GM21737 (cell line): ENCODE measurements around the gene CDK19.

Source experiments
- ATAC-seq: cut with Tn5 transposase; IDR thresholded peaks from one replicate; pipeline ENCODE4 v1.9.1; 2021; ENCODE audit warnings: mild to moderate bottlenecking, moderate library complexity; ENCODE audit not compliant: unreplicated experiment

The CDK19 gene

DNA sequence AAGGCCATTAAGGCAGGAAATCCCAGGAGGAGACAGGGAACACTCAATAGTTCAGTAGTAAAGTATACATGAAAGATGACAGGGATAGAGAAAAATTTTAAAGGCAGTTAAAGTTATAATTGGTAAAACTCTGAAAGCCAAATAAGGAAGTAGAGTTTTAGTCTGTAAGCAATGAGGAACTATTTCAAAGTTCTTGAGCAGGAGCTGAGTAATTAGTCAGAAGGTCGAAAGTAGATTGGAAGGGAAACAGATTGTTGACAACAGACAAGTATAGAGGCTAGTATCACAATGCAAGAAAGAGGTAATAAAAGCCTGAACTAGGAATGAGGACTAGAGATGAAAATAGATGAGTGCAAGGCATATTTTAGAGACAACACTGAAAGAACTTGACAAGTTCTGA is 150.3 kb downstream of the CDK19 start:
- ATAC-seq: no peak

DNA sequence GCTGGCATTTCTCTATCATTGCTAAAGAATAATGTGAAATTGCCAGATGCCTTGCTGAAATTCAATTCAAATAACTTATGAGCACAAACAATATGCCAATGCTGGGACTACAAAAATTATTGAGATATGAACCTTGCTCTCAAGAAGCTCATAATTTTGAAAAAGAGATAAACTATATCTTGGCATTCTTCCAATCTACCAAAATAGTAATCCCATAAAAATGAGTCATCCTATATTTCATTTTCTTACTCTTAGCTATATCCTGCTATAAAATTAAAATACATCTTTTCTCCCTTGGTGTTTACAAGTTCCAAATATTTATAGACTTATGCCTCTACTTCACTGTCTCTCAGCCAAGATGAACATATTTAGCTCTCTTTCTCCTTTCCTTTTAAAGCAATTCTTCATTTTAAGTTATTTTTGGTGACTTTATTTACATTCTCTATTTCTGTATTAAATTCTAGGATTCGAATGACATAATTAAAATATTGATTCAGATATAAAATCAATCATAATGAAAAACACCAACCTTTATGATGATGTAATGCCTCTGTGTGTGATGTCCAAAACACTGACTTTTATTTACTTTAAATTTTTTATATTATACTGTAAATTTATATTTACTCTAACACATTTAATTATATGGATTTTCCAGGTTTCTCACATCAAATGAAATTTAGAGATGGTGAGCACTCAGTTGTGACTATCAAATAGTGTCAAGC is 152.6 kb downstream of the CDK19 start:
- no peak for ATAC-seq

DNA sequence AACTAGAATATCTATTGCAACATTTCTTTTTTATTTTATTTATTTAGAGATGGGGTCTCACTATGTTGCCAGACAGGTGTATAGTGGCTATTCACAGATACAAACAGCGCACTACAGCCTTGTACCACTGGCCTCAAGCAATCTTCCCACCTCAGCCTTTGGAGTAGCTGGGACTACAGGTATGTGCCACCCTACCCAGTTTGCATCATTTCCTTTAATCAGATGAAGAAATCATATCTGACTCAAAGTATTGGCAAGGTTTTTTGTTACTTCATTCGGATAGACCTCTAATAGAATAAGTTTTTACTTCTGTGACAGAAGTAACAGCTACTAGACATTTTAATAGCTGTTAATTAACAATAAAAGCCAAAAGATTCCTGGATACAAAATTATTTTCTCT is 153.9 kb downstream of the CDK19 start:
- ATAC-seq: no peak

DNA sequence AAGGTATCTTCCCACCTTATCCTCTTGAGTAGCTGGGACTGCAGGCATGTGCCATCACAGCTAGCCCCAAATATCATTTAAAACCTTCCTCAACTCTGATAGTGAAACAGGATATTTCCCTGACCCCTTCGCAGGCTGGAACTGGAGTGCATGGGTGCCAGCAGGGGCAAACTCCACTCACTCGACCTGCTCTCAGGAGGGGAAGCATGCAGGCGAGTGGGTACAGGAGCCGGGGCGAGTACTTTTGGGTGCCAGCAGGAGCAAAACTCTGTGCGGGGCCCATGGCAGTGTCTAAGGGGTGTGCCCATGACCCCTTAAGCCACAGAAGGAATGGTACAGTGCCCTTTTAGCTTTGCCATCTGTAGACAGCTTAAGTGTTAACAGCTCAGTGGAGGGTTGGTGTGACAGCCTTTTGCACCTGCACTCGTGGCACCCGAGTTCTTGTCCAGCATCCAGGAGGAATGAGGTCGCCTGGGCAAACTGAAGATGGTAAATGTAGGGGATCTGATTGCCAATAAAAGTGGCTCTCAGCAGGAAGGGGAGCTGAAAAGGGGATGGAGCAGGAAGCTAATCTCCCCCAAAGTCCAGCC is 155.1 kb downstream of the CDK19 start:
- no peak for ATAC-seq

DNA sequence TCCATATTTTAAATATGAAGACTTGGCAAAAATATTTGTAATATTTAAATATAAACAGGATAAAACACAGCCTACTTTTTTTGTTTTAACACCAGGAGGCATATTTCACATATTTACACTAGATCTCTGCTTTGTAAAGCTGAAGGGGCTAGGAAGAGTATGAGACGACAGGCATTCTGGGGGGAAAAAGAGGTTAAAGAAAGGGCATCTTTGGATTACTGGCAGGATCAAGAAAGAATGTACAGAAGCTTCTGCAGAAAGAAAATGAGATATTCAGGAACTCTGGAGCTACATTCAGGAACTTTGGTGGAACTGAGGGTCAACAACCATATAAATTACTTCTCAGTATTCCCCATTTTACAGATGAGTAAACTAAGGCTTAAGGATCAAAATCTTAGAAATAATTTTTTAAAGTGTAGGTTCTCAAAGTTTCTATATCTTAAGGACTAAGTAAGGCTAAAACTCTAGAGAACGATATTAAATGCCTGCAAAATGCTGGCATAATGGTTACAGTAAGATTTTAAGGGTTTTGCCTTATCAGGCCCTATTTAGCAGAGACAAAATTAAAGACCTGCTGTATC is 156.5 kb downstream of the CDK19 start:
- ATAC-seq: no peak

DNA sequence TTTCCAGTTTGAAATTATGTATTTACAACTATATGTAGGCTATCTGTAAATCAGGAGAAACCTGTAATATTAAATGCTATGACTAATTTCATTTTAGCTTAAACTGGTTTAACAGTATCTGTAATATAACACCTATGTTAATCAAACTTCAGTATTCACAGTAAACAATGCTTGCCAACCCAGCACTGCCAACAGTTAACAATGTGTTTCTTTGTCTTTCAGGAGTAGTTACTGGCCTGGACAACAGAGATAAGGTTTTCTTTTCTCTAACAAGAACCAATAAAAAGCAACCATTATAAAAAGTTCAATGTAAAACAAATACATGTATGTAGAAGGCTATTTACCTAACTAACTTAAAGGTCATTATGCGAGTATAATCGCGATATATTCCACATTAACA is 158.8 kb downstream of the CDK19 start:
- no peak for ATAC-seq

DNA sequence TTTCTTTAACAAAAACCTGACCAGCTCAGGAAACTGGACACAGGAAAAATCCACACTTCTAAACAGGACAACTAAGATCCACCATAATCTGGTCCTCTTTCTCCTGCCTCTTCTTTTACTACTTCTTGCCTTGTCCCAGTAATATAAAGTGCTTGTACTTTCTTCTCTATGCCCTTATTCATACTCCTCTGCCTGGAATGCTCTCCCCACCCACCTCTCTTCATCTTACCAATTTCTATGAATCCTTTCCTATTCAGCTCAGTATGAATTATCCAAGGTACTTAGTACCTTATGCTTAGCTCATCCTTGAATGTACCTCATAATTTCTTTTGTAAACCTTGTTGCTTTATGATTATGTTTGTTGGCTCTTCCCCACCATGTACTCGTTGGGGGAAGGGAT is 159.4 kb downstream of the CDK19 start:
- no peak for ATAC-seq

DNA sequence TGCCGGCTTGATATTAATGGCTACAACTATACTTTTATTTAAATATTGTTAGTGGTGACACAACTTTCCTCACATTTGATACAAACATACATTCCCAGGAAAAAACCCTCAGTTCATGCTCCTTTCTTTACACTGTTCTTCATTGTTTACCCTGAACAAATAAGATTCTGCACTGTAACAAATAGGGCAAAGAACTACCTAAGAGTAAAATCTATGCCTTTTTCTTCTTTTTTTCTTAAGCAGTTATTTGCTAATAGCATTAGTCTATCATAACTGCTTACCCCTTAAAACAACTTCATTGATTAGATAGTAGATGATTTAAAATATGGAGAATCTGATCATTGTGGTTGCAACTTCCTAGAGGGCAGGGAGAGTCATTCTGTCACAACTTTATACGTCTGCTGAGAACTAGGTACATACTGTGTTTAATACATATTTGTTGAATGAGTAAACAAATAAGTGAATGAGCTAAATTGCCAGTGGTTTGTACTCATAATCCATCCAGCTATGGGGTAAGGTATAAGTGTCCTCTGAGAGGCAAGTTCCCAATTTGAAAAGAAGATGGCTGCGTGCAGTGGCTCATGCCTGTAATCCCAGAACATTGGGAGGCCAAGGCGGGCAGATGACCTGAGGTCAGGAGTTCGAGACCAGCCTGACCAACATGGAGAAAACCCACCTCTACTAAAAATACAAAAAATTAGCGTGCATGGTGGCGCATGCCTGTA is 161.0 kb downstream of the CDK19 start:
- ATAC-seq: no peak

DNA sequence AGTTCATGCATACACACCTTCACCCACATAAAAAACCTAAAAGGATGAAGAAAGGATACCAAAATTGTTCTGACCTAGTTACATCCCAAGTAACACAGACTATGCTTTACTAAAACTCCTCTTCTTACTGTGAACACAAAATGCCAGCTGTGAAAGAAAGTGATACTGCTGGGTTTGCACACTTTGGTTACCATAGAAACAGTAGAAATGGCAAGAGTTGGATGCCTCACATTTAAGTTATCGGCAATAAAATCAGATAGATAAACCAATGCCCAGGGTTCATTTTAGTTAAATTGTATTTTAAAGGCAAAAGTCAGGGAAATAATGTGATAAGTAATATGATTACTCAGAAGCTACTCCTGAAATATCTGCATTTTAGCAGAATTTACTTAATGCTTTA is 161.9 kb downstream of the CDK19 start:
- no peak for ATAC-seq

DNA sequence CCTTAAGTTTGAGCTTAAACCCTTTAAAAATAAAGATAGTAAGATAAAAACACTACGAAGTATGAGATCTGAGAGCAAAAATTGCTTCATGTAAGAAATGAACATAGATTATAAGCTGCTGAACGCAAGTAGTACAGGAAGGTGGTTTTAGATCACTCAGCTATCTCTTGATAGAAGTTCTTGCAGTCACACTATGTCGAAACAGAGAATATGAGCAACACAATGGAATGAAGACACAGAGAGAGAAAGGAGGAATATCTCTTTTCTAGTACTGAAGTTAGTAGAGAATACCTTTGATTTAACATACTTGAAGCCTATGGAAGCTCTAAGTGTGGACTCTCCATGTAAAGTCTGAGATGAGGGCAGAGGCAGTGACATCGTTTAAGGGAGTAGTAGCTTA is 162.7 kb downstream of the CDK19 start:
- ATAC-seq: no peak

DNA sequence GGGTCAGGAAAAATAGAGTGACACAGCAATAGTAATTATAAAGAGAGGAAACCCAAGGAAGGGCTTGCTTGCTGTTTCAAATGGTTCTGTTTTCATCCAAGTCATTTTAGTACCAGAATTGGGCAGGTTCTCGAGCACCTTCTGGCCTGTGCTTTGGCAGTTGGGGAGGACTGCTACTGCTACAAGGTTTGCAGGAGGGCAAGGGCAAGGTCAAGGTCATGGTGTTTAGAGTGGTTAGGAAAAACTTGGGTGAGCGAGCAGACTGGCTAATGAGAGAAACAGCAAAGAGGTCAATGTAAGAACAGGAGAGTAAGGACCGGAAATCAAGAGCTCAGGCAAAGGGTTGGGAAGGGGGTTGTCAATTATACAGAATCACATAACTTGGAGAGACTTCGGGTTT is 164.5 kb downstream of the CDK19 start:
- ATAC-seq: no peak

DNA sequence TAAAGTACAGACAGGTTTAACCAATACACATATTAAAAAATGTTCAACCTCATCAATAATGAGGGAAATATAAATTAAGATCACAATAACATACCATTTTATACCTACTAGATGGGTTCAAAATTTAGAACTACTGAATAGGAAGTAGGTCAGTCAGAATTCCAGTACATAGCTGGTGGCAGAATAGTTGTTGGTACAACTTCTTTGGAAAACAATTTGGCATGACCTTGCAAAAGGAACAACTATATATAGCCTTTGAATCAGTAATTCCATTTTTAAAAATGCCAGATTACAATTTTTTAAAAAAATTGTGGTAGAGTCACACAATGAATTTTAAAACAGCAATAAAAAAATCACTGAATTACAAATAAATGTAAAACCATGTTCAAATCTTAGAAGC is 165.6 kb downstream of the CDK19 start:
- no peak for ATAC-seq

DNA sequence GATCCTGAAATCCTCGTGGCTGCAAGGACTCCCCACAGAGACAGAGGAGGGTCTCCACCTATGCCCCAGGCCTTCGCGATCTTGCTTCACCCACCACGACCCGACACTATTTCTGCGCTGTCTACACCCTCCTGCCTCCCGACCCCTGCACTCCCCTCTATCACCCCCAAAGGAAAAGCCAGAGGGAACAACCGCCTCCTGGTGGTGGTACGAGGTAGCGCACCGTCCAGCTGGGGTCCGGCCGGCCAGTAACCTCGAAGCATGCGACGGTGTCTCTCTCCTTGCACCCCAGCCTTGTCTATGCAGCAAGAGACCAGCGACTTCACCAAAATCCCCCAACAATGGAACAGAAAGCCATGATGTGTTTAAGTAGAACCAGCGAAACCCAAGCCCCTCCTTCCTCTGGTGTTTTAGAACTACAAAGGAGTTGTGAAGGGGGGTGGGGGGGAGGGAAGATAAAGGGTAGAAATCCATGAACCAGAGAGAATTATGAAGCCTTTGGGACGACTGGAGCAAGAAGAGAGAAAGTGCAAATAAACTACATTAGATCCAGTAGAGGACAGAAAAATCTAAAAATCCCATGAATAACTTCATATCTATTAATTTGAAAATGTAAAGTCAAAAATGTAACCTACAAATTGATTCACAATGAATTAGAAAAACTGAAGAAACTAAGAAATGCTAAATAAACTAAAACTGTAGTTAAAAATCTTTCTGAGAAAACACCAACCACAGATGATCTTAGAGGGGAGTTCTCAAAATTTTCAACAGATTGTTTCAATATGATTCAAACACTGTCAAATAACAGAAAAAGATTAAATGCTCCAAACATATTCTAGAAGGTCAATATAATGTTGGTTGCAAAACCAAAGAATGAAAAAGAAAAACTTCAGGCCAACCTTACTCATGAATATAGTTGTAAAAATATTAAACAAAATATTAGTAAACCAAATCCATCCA is 168.0 kb downstream of the CDK19 start:
- no peak for ATAC-seq

DNA sequence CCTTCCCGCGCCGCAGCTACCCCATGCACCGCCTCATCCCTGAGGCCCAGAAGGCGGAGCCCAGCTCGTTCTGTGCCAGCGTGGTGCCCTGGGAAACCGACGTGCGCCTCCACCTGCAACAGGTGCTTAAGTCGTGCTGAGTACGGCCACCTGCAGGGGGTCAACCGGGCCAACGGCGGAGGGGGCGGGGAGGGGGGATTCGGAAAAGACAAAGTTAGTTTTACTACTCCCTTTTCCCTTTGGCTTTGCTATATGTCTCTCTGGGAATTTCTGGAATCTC is 168.9 kb downstream of the CDK19 start:
- no peak for ATAC-seq

DNA sequence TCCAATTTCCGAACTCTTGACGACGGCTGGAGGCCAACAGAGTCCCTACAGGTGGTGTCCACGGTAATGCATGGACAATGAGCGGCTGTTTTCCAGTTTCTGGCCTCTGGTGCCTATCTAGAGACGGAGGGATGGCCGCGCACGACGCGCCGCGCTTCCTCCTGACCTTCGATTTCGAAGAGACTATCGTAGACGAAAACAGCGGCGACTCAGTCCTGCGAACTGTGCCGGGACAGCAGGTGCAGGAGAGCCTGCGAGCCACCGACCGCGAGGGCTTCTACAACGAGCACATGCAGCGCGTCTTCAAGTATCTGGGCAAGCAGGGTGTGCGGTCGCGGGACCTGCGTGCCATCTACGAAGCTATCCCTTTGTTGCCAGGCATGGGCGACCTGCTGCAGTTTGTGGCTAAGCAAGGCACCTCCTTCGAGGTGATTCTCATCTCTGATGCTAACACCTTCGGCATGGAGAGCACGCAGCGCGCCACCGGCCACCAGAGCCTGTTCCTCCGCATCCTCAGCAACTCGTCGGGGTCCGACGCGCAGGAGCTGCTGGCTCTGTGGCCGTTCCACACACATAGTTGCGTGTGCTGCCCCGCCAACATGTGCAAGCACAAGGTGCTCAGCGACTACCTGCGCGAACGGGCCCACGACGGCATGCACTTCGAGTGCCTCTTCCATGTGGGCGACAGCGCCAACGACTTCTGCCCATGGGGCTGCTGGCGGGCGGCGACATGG is 169.4 kb downstream of the CDK19 start:
- no peak for ATAC-seq

DNA sequence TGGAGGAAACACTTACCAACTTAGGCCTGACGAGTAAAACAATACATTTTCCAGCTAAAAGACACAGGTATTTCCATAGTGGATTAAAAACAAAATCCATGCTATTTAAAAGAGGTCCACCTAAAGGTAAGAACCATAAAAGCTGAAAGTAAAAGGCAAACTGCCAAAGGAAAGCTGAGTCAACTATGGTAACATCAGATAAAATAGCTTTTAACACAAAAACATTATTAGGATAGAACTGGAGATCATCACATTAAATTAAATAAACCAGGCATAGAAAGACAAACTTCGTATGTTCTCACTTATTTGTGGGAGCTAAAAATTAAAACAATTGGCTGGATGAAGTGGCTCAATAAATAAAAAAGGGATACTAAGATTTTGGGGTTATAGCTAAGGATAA is 172.1 kb downstream of the CDK19 start:
- ATAC-seq: no peak

DNA sequence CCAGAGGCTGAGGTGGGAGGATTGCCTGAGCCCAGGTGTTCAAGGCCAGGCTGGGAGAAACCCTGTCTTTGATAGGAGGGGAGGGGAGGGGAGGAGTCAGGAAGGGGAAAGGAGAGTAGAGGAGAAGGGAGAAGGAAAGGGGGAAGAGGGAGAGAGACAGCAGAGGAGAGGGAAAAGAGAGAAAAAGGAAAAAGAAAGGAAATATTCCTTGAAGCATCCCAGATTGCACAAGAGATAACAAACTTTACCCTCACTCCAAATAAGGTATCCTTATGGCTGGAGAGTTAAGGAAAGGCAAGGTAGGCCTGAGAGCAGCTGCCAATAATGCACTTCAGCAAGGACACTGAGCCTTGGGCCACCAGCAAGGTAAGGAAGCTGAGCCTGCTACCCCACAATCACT is 172.6 kb downstream of the CDK19 start:
- no peak for ATAC-seq

DNA sequence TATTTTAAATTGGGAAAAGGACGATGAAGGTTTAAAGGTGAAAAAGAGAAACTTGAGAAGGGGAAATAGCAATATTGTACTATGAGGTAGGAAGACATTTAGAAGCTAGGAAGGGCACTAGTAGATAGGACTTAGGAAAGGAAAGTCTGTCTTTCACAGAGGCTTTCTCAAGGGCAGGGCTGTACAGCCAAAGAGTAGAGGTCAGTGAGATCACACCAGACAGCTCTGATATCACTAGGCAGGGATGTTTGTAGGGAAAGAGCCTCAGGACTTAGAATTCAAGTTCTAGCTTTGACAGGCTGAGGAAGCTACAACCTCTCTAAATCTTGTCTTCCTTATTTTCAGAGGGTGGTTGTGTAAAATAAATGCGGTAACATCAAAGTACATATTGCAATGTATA is 178.5 kb downstream of the CDK19 start:
- ATAC-seq: no peak

DNA sequence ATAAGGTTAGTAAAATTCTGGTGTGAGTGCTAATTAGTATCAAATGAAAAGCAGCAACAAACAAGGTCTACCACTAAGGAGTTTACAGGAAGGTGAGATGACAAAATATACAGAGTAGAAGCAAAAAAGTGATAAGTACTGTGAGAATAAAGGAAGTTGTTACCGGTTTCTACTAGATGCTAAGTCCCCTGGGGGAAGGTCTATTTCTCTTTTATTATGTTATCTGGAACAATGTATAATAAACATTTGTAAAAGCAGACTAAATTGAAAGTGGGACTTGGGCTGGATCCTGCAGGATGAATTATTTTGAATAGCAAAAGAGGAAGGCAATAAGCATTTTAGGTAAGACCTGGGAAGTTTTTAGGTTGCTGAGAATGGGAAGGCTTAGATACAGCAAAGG is 180.2 kb downstream of the CDK19 start:
- no peak for ATAC-seq

DNA sequence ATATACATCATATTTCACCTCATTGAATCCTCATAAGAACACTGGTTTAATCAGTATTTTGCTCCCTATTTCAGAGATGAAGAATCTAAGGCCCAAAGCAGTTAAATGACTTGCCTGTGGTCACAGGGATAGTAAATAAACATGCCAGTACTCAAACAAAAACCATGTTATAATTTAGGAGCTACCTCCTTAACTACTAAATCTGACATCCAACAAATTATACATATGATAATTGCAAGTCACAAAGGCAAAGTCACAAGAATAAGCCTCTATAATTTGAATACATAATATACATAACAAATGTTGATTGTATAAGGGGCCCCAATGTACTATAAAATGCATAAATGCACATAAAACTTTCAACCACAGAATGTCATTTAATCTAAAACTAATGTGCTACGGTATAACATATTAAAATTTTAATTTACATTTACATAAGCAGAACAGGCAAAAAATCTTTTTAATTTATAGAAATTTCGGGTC is 181.5 kb downstream of the CDK19 start:
- ATAC-seq: no peak
